WTC11 (cell line): Measurements from ENCODE around the gene UQCR11. TPM values are rescaled to one million over a fixed set of nuclear protein-coding genes. Genes with fewer than 3 reads are reported as not detected.
A peak's percentile ranks its signal among the peaks of the same experiment; 100 is the strongest.

Experiments
- CREB1 ChIP-seq: sonication (generic); formaldehyde crosslinking; IDR thresholded peaks from 2 replicates; pipeline ENCODE4 v1.8.0; 2023; ENCODE audit warnings: mild to moderate bottlenecking, missing genetic modification reagents
- ESRRA ChIP-seq: sonication (generic); formaldehyde crosslinking; IDR thresholded peaks from 2 replicates; pipeline ENCODE4 v1.8.1; 2022; ENCODE audit warnings: mild to moderate bottlenecking, missing genetic modification reagents, borderline replicate concordance
- FOXP1 ChIP-seq: sonication (generic); formaldehyde crosslinking; IDR thresholded peaks from 2 replicates; pipeline ENCODE4 v1.8.0; 2022; ENCODE audit warnings: missing genetic modification reagents, mild to moderate bottlenecking, moderate library complexity, borderline replicate concordance
- GABPB1 ChIP-seq: sonication (generic); formaldehyde crosslinking; IDR thresholded peaks from 2 replicates; pipeline ENCODE4 v1.8.1; 2023; ENCODE audit warnings: mild to moderate bottlenecking, missing genetic modification reagents
- JAZF1 ChIP-seq: fragments of 250-450 bp; sonication (Bioruptor Pico); IDR thresholded peaks from 2 replicates; pipeline ENCODE4 v1.9.0; 2021; ENCODE audit warnings: moderate library complexity, mild to moderate bottlenecking, inconsistent platforms
- KAT7 ChIP-seq: sonication (generic); formaldehyde crosslinking; IDR thresholded peaks from 2 replicates; pipeline ENCODE4 v1.8.1; 2023; ENCODE audit warnings: missing genetic modification reagents, mild to moderate bottlenecking, borderline replicate concordance
- MYBL2 ChIP-seq: sonication (generic); formaldehyde crosslinking; IDR thresholded peaks from 2 replicates; pipeline ENCODE4 v1.8.1; 2023; ENCODE audit warnings: mild to moderate bottlenecking, moderate library complexity, missing genetic modification reagents
- NFATC4 ChIP-seq: fragments of 250-450 bp; sonication (Bioruptor Pico); IDR thresholded peaks from 2 replicates; pipeline ENCODE4 v1.9.0; 2021; ENCODE audit warnings: mild to moderate bottlenecking
- NFE2L1 ChIP-seq: sonication (generic); formaldehyde crosslinking; IDR thresholded peaks from 2 replicates; pipeline ENCODE4 v1.8.1; 2023; ENCODE audit warnings: missing genetic modification reagents
- NR3C1 ChIP-seq: sonication (generic); formaldehyde crosslinking; conservative IDR thresholded peaks from 2 replicates; pipeline ENCODE4 v1.8.1; 2023; ENCODE audit warnings: low read depth, mild to moderate bottlenecking, missing genetic modification reagents
- RORB ChIP-seq: fragments of 250-450 bp; sonication (Bioruptor Pico); IDR thresholded peaks from 2 replicates; pipeline ENCODE4 v1.9.0; 2021; ENCODE audit warnings: mild to moderate bottlenecking
- SMAD4 ChIP-seq: sonication (generic); formaldehyde crosslinking; IDR thresholded peaks from 2 replicates; pipeline ENCODE4 v1.8.0; 2022; ENCODE audit warnings: mild to moderate bottlenecking, missing genetic modification reagents
- ZNF219 ChIP-seq: sonication (generic); formaldehyde crosslinking; IDR thresholded peaks from 2 replicates; pipeline ENCODE4 v1.8.0; 2023; ENCODE audit warnings: missing genetic modification reagents, mild to moderate bottlenecking, borderline replicate concordance
- ZNF232 ChIP-seq: sonication (generic); formaldehyde crosslinking; IDR thresholded peaks from 2 replicates; pipeline ENCODE4 v1.8.0; 2022; ENCODE audit warnings: mild to moderate bottlenecking, missing genetic modification reagents
- ZNF263 ChIP-seq: sonication (generic); formaldehyde crosslinking; IDR thresholded peaks from 2 replicates; pipeline ENCODE4 v1.8.1; 2022; ENCODE audit warnings: low read depth, mild to moderate bottlenecking, moderate library complexity, missing genetic modification reagents
- ZNF416 ChIP-seq: fragments of 250-450 bp; sonication (Bioruptor Pico); IDR thresholded peaks from 2 replicates; pipeline ENCODE4 v1.9.0; 2021; ENCODE audit warnings: mild to moderate bottlenecking, inconsistent platforms
- total RNA-seq: library from RNA; stranded (reverse); gene quantifications from 3 replicates; pipeline ENCODE4 v1.2.3, GENCODE V29; 2021
- TF ChIP-seq, protein P1 (sequence below): sonication (generic); formaldehyde crosslinking; IDR thresholded peaks from 2 replicates; pipeline ENCODE4 v1.8.0; 2022; ENCODE audit warnings: missing genetic modification reagents
- TF ChIP-seq, protein P2 (sequence below): sonication (generic); formaldehyde crosslinking; IDR thresholded peaks from 2 replicates; pipeline ENCODE4 v1.8.0; 2023; ENCODE audit warnings: mild to moderate bottlenecking, missing genetic modification reagents
- TF ChIP-seq, protein P3 (sequence below): sonication (generic); formaldehyde crosslinking; IDR thresholded peaks from 2 replicates; pipeline ENCODE4 v1.8.1; 2023; ENCODE audit warnings: mild to moderate bottlenecking, missing genetic modification reagents
- TF ChIP-seq, protein P4 (sequence below): fragments of 200-600 bp; IDR thresholded peaks from 2 replicates; pipeline ENCODE4 v1.8.0; 2022; ENCODE audit warnings: antibody characterized with exemption
- TF ChIP-seq, protein P5 (sequence below): sonication (generic); formaldehyde crosslinking; IDR thresholded peaks from 2 replicates; pipeline ENCODE4 v1.8.1; 2023; ENCODE audit warnings: mild to moderate bottlenecking, missing genetic modification reagents, borderline replicate concordance
- TF ChIP-seq, protein P6 (sequence below): sonication (generic); formaldehyde crosslinking; IDR thresholded peaks from 2 replicates; pipeline ENCODE4 v1.8.0; 2023; ENCODE audit warnings: missing genetic modification reagents
- TF ChIP-seq, protein P7 (sequence below): sonication (generic); formaldehyde crosslinking; IDR thresholded peaks from 2 replicates; pipeline ENCODE4 v1.8.0; 2022; ENCODE audit warnings: mild to moderate bottlenecking, missing genetic modification reagents

The UQCR11 gene
- total RNA-seq, 1 experiment from 2014 or later, result 198 TPM

DNA sequence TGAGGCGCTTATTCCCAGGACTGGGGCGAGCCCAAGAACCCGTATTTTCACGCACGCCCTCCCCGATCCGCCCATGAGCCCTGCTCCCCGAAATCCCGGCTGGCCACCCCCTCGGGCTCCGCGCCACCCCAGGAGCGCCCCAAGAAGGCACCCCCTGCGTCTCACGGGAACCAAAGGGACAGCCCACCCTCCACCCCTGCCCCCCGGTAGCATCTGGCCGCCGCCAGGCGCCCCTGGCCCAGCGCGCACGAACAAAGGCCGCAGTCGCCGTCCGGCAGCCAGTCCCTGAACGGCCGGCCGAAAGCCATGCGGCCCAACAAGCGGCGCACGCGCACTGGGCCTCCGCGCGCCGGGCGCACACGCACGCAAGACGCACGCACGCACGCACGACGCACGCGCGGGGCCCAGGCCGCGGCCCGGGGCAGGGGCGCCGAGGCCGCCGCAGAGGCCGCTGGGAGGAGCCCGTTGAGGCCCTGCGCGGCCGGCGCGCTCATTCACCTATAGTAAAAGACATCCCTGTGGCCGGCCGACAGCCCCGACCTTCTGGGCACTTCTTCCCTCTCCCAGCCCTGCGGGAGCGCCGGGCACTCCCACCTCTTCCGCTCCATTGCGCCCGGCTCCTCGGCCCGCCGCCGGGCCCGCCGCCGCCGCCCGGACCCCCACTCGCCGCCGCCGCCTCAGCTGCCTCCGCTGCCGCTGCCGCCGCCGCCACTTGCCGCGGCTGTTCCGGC is 13.1 kb downstream of the UQCR11 start (continued):
- TF ChIP-seq, protein P1, sequence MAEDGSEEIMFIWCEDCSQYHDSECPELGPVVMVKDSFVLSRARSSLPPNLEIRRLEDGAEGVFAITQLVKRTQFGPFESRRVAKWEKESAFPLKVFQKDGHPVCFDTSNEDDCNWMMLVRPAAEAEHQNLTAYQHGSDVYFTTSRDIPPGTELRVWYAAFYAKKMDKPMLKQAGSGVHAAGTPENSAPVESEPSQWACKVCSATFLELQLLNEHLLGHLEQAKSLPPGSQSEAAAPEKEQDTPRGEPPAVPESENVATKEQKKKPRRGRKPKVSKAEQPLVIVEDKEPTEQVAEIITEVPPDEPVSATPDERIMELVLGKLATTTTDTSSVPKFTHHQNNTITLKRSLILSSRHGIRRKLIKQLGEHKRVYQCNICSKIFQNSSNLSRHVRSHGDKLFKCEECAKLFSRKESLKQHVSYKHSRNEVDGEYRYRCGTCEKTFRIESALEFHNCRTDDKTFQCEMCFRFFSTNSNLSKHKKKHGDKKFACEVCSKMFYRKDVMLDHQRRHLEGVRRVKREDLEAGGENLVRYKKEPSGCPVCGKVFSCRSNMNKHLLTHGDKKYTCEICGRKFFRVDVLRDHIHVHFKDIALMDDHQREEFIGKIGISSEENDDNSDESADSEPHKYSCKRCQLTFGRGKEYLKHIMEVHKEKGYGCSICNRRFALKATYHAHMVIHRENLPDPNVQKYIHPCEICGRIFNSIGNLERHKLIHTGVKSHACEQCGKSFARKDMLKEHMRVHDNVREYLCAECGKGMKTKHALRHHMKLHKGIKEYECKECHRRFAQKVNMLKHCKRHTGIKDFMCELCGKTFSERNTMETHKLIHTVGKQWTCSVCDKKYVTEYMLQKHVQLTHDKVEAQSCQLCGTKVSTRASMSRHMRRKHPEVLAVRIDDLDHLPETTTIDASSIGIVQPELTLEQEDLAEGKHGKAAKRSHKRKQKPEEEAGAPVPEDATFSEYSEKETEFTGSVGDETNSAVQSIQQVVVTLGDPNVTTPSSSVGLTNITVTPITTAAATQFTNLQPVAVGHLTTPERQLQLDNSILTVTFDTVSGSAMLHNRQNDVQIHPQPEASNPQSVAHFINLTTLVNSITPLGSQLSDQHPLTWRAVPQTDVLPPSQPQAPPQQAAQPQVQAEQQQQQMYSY (CRISPR knock-in tag), result no peak
- TF ChIP-seq JAZF1 (CRISPR knock-in tag) (no peak), ZNF263 (CRISPR knock-in tag) (no peak), CREB1 (CRISPR knock-in tag) (no peak), NR3C1 (CRISPR knock-in tag) (peak; percentile 79; the same call in 1 of the 2 replicates), NFE2L1 (CRISPR knock-in tag) (peak; percentile 81; the same call in 1 of the 2 replicates), ZNF416 (CRISPR knock-in tag) (peak; percentile 63; the same call in 1 of the 2 replicates), ZNF219 (CRISPR knock-in tag) (0 out of 2 replicates have a peak, but pooled peaks have one; percentile 23), ESRRA (no peak), GABPB1 (CRISPR knock-in tag) (no peak), KAT7 (CRISPR knock-in tag) (peak; percentile 86; the same call in 1 of the 2 replicates), RORB (CRISPR knock-in tag) (no peak), FOXP1 (CRISPR knock-in tag) (peak; percentile 95), MYBL2 (peak; percentile 73; the same call in 1 of the 2 replicates), NFATC4 (CRISPR knock-in tag) (no peak), ZNF232 (CRISPR knock-in tag) (no peak), SMAD4 (no peak)
- TF ChIP-seq, protein P2, sequence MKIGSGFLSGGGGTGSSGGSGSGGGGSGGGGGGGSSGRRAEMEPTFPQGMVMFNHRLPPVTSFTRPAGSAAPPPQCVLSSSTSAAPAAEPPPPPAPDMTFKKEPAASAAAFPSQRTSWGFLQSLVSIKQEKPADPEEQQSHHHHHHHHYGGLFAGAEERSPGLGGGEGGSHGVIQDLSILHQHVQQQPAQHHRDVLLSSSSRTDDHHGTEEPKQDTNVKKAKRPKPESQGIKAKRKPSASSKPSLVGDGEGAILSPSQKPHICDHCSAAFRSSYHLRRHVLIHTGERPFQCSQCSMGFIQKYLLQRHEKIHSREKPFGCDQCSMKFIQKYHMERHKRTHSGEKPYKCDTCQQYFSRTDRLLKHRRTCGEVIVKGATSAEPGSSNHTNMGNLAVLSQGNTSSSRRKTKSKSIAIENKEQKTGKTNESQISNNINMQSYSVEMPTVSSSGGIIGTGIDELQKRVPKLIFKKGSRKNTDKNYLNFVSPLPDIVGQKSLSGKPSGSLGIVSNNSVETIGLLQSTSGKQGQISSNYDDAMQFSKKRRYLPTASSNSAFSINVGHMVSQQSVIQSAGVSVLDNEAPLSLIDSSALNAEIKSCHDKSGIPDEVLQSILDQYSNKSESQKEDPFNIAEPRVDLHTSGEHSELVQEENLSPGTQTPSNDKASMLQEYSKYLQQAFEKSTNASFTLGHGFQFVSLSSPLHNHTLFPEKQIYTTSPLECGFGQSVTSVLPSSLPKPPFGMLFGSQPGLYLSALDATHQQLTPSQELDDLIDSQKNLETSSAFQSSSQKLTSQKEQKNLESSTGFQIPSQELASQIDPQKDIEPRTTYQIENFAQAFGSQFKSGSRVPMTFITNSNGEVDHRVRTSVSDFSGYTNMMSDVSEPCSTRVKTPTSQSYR (CRISPR knock-in tag), result no peak
- TF ChIP-seq, protein P3, sequence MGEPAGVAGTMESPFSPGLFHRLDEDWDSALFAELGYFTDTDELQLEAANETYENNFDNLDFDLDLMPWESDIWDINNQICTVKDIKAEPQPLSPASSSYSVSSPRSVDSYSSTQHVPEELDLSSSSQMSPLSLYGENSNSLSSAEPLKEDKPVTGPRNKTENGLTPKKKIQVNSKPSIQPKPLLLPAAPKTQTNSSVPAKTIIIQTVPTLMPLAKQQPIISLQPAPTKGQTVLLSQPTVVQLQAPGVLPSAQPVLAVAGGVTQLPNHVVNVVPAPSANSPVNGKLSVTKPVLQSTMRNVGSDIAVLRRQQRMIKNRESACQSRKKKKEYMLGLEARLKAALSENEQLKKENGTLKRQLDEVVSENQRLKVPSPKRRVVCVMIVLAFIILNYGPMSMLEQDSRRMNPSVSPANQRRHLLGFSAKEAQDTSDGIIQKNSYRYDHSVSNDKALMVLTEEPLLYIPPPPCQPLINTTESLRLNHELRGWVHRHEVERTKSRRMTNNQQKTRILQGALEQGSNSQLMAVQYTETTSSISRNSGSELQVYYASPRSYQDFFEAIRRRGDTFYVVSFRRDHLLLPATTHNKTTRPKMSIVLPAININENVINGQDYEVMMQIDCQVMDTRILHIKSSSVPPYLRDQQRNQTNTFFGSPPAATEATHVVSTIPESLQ (CRISPR knock-in tag), result no peak
- TF ChIP-seq, protein P4, sequence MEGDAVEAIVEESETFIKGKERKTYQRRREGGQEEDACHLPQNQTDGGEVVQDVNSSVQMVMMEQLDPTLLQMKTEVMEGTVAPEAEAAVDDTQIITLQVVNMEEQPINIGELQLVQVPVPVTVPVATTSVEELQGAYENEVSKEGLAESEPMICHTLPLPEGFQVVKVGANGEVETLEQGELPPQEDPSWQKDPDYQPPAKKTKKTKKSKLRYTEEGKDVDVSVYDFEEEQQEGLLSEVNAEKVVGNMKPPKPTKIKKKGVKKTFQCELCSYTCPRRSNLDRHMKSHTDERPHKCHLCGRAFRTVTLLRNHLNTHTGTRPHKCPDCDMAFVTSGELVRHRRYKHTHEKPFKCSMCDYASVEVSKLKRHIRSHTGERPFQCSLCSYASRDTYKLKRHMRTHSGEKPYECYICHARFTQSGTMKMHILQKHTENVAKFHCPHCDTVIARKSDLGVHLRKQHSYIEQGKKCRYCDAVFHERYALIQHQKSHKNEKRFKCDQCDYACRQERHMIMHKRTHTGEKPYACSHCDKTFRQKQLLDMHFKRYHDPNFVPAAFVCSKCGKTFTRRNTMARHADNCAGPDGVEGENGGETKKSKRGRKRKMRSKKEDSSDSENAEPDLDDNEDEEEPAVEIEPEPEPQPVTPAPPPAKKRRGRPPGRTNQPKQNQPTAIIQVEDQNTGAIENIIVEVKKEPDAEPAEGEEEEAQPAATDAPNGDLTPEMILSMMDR, result no peak
- TF ChIP-seq, protein P5, sequence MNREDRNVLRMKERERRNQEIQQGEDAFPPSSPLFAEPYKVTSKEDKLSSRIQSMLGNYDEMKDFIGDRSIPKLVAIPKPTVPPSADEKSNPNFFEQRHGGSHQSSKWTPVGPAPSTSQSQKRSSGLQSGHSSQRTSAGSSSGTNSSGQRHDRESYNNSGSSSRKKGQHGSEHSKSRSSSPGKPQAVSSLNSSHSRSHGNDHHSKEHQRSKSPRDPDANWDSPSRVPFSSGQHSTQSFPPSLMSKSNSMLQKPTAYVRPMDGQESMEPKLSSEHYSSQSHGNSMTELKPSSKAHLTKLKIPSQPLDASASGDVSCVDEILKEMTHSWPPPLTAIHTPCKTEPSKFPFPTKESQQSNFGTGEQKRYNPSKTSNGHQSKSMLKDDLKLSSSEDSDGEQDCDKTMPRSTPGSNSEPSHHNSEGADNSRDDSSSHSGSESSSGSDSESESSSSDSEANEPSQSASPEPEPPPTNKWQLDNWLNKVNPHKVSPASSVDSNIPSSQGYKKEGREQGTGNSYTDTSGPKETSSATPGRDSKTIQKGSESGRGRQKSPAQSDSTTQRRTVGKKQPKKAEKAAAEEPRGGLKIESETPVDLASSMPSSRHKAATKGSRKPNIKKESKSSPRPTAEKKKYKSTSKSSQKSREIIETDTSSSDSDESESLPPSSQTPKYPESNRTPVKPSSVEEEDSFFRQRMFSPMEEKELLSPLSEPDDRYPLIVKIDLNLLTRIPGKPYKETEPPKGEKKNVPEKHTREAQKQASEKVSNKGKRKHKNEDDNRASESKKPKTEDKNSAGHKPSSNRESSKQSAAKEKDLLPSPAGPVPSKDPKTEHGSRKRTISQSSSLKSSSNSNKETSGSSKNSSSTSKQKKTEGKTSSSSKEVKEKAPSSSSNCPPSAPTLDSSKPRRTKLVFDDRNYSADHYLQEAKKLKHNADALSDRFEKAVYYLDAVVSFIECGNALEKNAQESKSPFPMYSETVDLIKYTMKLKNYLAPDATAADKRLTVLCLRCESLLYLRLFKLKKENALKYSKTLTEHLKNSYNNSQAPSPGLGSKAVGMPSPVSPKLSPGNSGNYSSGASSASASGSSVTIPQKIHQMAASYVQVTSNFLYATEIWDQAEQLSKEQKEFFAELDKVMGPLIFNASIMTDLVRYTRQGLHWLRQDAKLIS (CRISPR knock-in tag), result no peak
- TF ChIP-seq, protein P6, sequence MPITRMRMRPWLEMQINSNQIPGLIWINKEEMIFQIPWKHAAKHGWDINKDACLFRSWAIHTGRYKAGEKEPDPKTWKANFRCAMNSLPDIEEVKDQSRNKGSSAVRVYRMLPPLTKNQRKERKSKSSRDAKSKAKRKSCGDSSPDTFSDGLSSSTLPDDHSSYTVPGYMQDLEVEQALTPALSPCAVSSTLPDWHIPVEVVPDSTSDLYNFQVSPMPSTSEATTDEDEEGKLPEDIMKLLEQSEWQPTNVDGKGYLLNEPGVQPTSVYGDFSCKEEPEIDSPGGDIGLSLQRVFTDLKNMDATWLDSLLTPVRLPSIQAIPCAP, result no peak
- TF ChIP-seq, protein P7, sequence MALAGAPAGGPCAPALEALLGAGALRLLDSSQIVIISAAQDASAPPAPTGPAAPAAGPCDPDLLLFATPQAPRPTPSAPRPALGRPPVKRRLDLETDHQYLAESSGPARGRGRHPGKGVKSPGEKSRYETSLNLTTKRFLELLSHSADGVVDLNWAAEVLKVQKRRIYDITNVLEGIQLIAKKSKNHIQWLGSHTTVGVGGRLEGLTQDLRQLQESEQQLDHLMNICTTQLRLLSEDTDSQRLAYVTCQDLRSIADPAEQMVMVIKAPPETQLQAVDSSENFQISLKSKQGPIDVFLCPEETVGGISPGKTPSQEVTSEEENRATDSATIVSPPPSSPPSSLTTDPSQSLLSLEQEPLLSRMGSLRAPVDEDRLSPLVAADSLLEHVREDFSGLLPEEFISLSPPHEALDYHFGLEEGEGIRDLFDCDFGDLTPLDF (CRISPR knock-in tag), result 0 out of 2 replicates have a peak, but pooled peaks have one; percentile 69
